Measurements from ENCODE around the gene SNW1. TPM values are rescaled to one million over a fixed set of nuclear protein-coding genes. Genes with fewer than 3 reads are reported as not detected.

The SNW1 gene
- total RNA-seq, 4 donors from 2014 or later = 39.9 to 57.4 (median 51.0) TPM

- intact Hi-C loops (cut with DNase I) = loop anchor here (5.0 kb wide), 2 partner anchors 91 to 251 kb away; partner anchors contain the start of genes AHSA1, SPTLC2 and VIPAS39
- peak; percentile 96 for DNase-seq (ENCODE audit: extremely low spot score)
- Histone ChIP-seq H3K27me3 (no peaks in the 10 kb centered on the region), H3K4me1 (peaks cover 29 to 44% (median 34%) of the 10 kb centered on the region in 4 donors), H3K36me3 (peaks cover 30 to 53% (median 43%) of the 10 kb centered on the region in 4 donors), H3K9me3 (no peaks in the 10 kb centered on the region), H3K27ac (replicated peaks in 1 of 4) (peak within 1 kb of the TSS; percentile 74 to 78 (median 74)), H3K4me3 (peak within 1 kb of the TSS; percentile 78 to 90 (median 83))
- under 1% methylated on average over 30 of the region's 49 CpGs for WGBS
- TF ChIP-seq CTCF (IDR thresholded peaks at IDR 0.05) = no peak
- TF ChIP-seq POLR2A (IDR thresholded peaks at IDR 0.05; ENCODE audit: low read depth) = no peak
- no peak for TF ChIP-seq EP300 (IDR thresholded peaks at IDR 0.05)
- TF ChIP-seq POLR2AphosphoS5 (IDR thresholded peaks at IDR 0.05) = peak; percentile 89 to 94
These were observed 53.1 kb downstream of the SNW1 start, which contains the start of the genes ALKBH1 and SLIRP for GRCh38 chr14:77707724-77708408. ALKBH1 (minus strand) TSS chr14:77708023; CDS start chr14:77708004, 19 bp downstream. SLIRP (plus strand) TSS chr14:77708103; CDS start chr14:77708112, 9 bp downstream.

DNA sequence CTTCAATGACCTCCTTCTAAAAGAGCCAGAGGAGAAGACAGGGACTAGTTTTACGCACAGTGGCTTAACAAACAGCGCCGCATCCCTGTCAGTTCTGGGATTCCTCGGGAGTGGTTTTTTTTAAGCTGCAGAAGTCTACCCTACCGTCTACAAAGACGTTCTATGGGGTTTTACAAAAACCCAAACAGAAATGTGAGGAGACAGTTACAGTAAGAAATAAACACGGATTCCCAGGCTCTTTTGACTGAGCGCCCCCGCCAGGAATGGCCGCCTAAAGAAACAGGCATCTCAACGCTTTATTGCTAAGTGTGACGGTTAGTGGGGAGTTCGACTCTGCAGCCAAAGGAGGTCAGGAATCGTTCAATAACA is 53.6 kb downstream of the SNW1 start:
- peak; percentile 28 to 41 (median 40) for TF ChIP-seq CTCF (IDR thresholded peaks at IDR 0.05)
- no peak for TF ChIP-seq EP300 (IDR thresholded peaks at IDR 0.05)
- H3K27ac ChIP-seq (replicated peaks in 1 of 4) = peak overlapping the region; percentile 74 to 78 (median 74)
- no peaks in the 10 kb centered on the region for H3K27me3 ChIP-seq
- intact Hi-C loops (cut with DNase I) = loop anchor here (5.0 kb wide), 2 partner anchors 90 to 250 kb away; partner anchors contain the start of genes AHSA1, SPTLC2 and VIPAS39
- peaks cover 29 to 44% (median 34%) of the 10 kb centered on the region in 4 donors for H3K4me1 ChIP-seq
- peaks cover 34 to 54% (median 43%) of the 10 kb centered on the region in 4 donors for H3K36me3 ChIP-seq
- no peaks in the 10 kb centered on the region for H3K9me3 ChIP-seq
- no peak for DNase-seq (ENCODE audit: extremely low spot score)
- 0% methylated on average over 14 of the region's 14 CpGs for WGBS
- peak overlapping the region; percentile 78 to 90 (median 83) for H3K4me3 ChIP-seq

DNA sequence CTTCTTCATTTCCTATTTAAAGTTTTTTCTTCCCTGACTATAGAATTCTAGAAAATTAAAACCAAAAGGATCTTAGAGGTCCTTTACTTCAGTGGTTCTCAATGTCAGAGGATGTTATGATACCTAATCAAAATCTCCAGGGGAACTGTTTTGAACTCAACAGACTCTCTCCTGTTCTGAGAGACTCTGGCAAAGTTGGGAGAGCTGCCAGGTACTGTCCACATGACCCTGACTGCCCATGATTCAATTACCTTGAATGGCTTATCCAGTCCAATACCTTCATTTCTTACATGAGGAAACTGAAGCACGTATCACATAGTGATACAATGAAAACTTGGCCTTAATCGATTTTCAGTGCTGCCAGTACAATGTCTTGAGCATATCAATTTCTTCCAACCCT is 69.7 kb downstream of the SNW1 start:
- no peak for TF ChIP-seq CTCF (IDR thresholded peaks at IDR 0.05)
- TF ChIP-seq POLR2A (IDR thresholded peaks at IDR 0.05; ENCODE audit: low read depth) = no peak
- no peak for TF ChIP-seq POLR2AphosphoS5 (IDR thresholded peaks at IDR 0.05)
- TF ChIP-seq EP300 (IDR thresholded peaks at IDR 0.05) = no peak
- no peak overlapping the region for H3K4me3 ChIP-seq
- no peak for DNase-seq (ENCODE audit: extremely low spot score)
- intact Hi-C loops (cut with DNase I) = no loop called here
- H3K27ac ChIP-seq (replicated peaks in 1 of 4) = peak overlapping the region in 1 of 4 donors; percentile 12
- H3K4me1 ChIP-seq = peaks cover 2 to 23% (median 8%) of the 10 kb centered on the region in 4 donors
- H3K9me3 ChIP-seq = no peaks in the 10 kb centered on the region
- WGBS = 79% methylated on average over 2 of the region's 2 CpGs
- H3K36me3 ChIP-seq = peaks cover 0 to 88% (median 63%) of the 10 kb centered on the region in 4 donors
- H3K27me3 ChIP-seq = no peaks in the 10 kb centered on the region

DNA sequence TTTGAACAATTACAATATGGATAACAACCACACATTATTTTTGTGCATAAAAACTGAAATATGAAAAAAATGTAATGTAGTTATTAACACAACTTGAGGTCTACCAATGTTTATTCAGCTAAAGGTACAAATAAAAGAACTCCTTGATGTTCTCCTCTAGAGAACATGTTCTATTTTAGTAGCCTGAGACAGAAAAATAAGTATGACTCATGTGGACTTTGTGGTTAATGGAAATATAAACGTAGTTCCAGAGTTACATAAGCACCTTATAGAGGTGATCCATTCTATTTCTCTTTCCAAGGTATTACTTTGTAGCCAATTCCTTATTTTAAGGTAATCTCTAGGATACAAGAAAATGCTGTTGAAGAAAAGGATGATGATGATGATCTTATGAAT is 78.8 kb downstream of the SNW1 start:
- H3K9me3 ChIP-seq = no peaks in the 10 kb centered on the region
- H3K4me1 ChIP-seq = peaks cover 11 to 20% (median 19%) of the 10 kb centered on the region in 4 donors
- H3K27me3 ChIP-seq = no peaks in the 10 kb centered on the region
- intact Hi-C loops (cut with DNase I) = no loop called here
- H3K36me3 ChIP-seq = peaks cover 6 to 57% (median 32%) of the 10 kb centered on the region in 4 donors
- peak overlapping the region; percentile 45 to 59 (median 54) for H3K27ac ChIP-seq (replicated peaks in 1 of 4)
- no peak for TF ChIP-seq CTCF (IDR thresholded peaks at IDR 0.05)
- no peak for TF ChIP-seq EP300 (IDR thresholded peaks at IDR 0.05)
- no peak for TF ChIP-seq POLR2AphosphoS5 (IDR thresholded peaks at IDR 0.05)
- TF ChIP-seq POLR2A (IDR thresholded peaks at IDR 0.05; ENCODE audit: low read depth) = no peak
- no peak for DNase-seq (ENCODE audit: extremely low spot score)
- 31% methylated on average over 1 of the region's 1 CpG for WGBS
- H3K4me3 ChIP-seq = no peak overlapping the region

All from esophagus muscularis mucosa (tissue), 4 donors.